Measurements from ENCODE around the gene TNK2.

The TNK2 gene

DNA sequence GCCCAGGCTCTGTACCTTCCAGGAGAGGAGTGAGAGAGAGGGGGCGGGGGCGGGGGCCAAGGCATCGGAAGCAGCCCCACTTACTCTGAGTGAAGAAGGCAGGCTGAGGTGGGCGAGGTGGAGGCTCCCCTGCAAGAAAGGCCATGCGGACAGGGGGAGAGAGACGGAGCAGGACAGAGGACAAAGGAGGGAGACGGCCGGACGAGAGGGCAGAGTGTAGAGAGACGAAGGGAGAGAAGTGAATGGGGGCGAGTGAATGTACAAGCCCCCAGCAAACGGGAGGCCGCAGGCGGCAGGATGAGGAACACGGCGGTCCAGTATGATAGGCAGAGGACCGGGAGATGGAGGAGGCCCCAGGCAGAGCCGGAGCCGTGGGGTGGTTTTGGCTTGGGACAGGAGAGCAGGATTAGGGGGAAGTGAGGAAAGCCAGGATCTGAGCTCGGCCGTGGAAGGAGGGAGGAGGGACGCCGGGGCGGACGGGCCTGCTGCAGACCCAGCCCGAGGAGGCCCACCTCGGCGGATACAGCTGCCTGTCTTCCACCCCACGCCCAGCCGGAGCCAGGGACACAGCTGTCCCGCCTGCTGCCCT lies 38.8 kb downstream of the TNK2 start:
- Histone ChIP-seq H3K9me2 (replicated peaks; ENCODE audit: low read depth, low read length) (no peaks in the 10 kb centered on the region), H3K36me3 (ENCODE audit: insufficient read depth, low read length) (peaks cover 42% of the 10 kb centered on the region; the same call in 1 of the 2 replicates), H3K9ac (ENCODE audit: low read depth, low read length, poor library complexity, severe bottlenecking) (no peak overlapping the region), H2AFZ (ENCODE audit: low read length) (no peak overlapping the region), H3K27me3 (ENCODE audit: insufficient read depth, low read length, poor library complexity, severe bottlenecking) (no peaks in the 10 kb centered on the region), H3K4me1 (ENCODE audit: insufficient read depth, low read length, poor library complexity, severe bottlenecking) (no peaks in the 10 kb centered on the region), H3K4me2 (ENCODE audit: low read depth, low read length, poor library complexity, severe bottlenecking) (no peak overlapping the region), H3K79me2 (ENCODE audit: insufficient read depth, low read length) (no peaks in the 10 kb centered on the region), H3K9me3 (ENCODE audit: insufficient read depth, low read depth, low read length) (no peaks in the 10 kb centered on the region), H3F3A (ENCODE audit: low read depth) (no peaks in the 10 kb centered on the region), H4K20me1 (ENCODE audit: insufficient read depth, low read length, poor library complexity, severe bottlenecking) (no peaks in the 10 kb centered on the region), H3K4me3 (ENCODE audit: low read length, poor library complexity, severe bottlenecking) (no peak overlapping the region)
- TF ChIP-seq EZH2phosphoT487 (IDR thresholded peaks at IDR 0.05; ENCODE audit: borderline replicate concordance): no peak
- TF ChIP-seq, protein P1, sequence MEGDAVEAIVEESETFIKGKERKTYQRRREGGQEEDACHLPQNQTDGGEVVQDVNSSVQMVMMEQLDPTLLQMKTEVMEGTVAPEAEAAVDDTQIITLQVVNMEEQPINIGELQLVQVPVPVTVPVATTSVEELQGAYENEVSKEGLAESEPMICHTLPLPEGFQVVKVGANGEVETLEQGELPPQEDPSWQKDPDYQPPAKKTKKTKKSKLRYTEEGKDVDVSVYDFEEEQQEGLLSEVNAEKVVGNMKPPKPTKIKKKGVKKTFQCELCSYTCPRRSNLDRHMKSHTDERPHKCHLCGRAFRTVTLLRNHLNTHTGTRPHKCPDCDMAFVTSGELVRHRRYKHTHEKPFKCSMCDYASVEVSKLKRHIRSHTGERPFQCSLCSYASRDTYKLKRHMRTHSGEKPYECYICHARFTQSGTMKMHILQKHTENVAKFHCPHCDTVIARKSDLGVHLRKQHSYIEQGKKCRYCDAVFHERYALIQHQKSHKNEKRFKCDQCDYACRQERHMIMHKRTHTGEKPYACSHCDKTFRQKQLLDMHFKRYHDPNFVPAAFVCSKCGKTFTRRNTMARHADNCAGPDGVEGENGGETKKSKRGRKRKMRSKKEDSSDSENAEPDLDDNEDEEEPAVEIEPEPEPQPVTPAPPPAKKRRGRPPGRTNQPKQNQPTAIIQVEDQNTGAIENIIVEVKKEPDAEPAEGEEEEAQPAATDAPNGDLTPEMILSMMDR (conservative IDR thresholded peaks at IDR 0.05; ENCODE audit: low read length): no peak

DNA sequence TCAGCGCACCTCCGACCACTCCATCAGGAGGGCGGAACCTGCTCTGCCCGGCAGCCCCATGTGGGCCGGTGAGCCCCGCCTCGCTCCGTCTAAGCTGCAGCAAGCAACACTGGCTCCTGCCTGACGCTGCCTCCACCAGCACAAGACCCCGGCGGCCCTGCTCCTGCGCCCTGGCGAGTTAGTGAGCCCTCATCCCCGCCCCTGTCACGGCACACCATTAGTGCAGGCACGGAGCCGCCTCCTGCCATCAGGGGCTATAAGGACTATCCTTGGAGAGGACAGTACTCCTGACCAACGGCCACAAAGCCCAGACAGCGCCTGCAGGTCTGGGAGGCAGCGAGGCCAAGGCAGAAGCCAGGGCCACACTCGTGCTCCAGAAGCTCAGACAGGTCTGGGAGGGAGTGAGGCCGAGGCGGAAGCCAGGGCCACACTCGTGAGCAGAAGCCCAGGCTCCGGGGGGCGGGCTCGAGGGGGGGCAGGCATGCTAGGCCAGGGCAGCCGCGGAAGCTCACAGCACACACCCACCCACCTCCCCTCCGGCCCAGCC lies 39.4 kb downstream of the TNK2 start:
- no peaks in the 10 kb centered on the region for H3K79me2 ChIP-seq (ENCODE audit: insufficient read depth, low read length)
- H3F3A ChIP-seq (ENCODE audit: low read depth): no peaks in the 10 kb centered on the region
- peaks cover 42% of the 10 kb centered on the region; the same call in 1 of the 2 replicates for H3K36me3 ChIP-seq (ENCODE audit: insufficient read depth, low read length)
- no peak overlapping the region for H2AFZ ChIP-seq (ENCODE audit: low read length)
- no peaks in the 10 kb centered on the region for H3K27me3 ChIP-seq (ENCODE audit: insufficient read depth, low read length, poor library complexity, severe bottlenecking)
- no peak overlapping the region for H3K4me3 ChIP-seq (ENCODE audit: low read length, poor library complexity, severe bottlenecking)
- H3K9me3 ChIP-seq (ENCODE audit: insufficient read depth, low read depth, low read length): no peaks in the 10 kb centered on the region
- no peaks in the 10 kb centered on the region for H3K9me2 ChIP-seq (replicated peaks; ENCODE audit: low read depth, low read length)
- H3K4me1 ChIP-seq (ENCODE audit: insufficient read depth, low read length, poor library complexity, severe bottlenecking): no peaks in the 10 kb centered on the region
- H4K20me1 ChIP-seq (ENCODE audit: insufficient read depth, low read length, poor library complexity, severe bottlenecking): no peaks in the 10 kb centered on the region
- H3K4me2 ChIP-seq (ENCODE audit: low read depth, low read length, poor library complexity, severe bottlenecking): no peak overlapping the region
- no peak for TF ChIP-seq EZH2phosphoT487 (IDR thresholded peaks at IDR 0.05; ENCODE audit: borderline replicate concordance)
- TF ChIP-seq, protein P1 (conservative IDR thresholded peaks at IDR 0.05; ENCODE audit: low read length): no peak
- no peak overlapping the region for H3K9ac ChIP-seq (ENCODE audit: low read depth, low read length, poor library complexity, severe bottlenecking)

DNA sequence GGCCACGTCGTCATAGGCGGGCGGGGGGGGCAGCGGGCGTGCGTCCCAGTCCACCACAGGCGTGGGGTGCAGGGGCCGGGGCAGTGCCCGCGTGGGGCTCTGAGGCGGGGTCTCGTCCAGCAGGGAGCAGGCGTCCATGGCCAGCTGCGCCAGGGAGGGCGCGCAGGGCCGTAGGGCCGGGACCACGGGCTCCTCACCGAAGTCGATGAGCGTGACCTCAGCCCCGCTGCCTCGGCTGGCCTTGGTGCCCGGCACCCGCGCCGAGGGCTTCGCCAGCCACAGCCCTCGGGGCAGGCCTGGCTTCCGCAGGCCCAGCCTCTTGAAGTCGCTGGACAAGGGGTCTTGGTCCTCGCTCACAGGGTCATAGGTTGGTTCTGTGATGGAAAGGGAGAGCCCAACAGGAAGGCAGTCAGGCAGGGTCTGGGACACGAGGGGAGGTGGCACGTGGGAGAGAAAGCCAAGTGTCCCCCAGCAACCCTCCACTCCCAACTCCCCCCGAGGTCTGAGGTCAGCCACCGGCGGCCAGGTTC lies 40.0 kb downstream of the TNK2 start:
- no peak overlapping the region for H3K9ac ChIP-seq (ENCODE audit: low read depth, low read length, poor library complexity, severe bottlenecking)
- H3K4me3 ChIP-seq (ENCODE audit: low read length, poor library complexity, severe bottlenecking): no peak overlapping the region
- H3K4me1 ChIP-seq (ENCODE audit: insufficient read depth, low read length, poor library complexity, severe bottlenecking): no peaks in the 10 kb centered on the region
- H3K27me3 ChIP-seq (ENCODE audit: insufficient read depth, low read length, poor library complexity, severe bottlenecking): no peaks in the 10 kb centered on the region
- H3F3A ChIP-seq (ENCODE audit: low read depth): no peaks in the 10 kb centered on the region
- H2AFZ ChIP-seq (ENCODE audit: low read length): no peak overlapping the region
- H3K36me3 ChIP-seq (ENCODE audit: insufficient read depth, low read length): peaks cover 42% of the 10 kb centered on the region; the same call in 1 of the 2 replicates
- no peaks in the 10 kb centered on the region for H3K9me3 ChIP-seq (ENCODE audit: insufficient read depth, low read depth, low read length)
- H3K9me2 ChIP-seq (replicated peaks; ENCODE audit: low read depth, low read length): no peaks in the 10 kb centered on the region
- no peaks in the 10 kb centered on the region for H3K79me2 ChIP-seq (ENCODE audit: insufficient read depth, low read length)
- no peaks in the 10 kb centered on the region for H4K20me1 ChIP-seq (ENCODE audit: insufficient read depth, low read length, poor library complexity, severe bottlenecking)
- no peak overlapping the region for H3K4me2 ChIP-seq (ENCODE audit: low read depth, low read length, poor library complexity, severe bottlenecking)
- no peak for TF ChIP-seq EZH2phosphoT487 (IDR thresholded peaks at IDR 0.05; ENCODE audit: borderline replicate concordance)
- TF ChIP-seq, protein P1 (conservative IDR thresholded peaks at IDR 0.05; ENCODE audit: low read length): no peak
